HepG2 (cell line): ENCODE results near the gene COX7A1. TPM values are rescaled to one million over a fixed set of nuclear protein-coding genes. Genes with fewer than 3 reads are reported as not detected.

Source experiments
- ARNTL ChIP-seq: sonication (generic); formaldehyde crosslinking; IDR thresholded peaks from 2 replicates; pipeline ENCODE4 v1.4.0; 2020; ENCODE audit warnings: mild to moderate bottlenecking, missing genetic modification reagents
- ATAD3A ChIP-seq: sonication (generic); formaldehyde crosslinking; IDR thresholded peaks from 2 replicates; pipeline ENCODE4 v1.4.0; 2020; ENCODE audit warnings: missing genetic modification reagents
- GFI1 ChIP-seq: sonication (generic); formaldehyde crosslinking; IDR thresholded peaks from 2 replicates; pipeline ENCODE4 v1.5.0; 2020; ENCODE audit warnings: missing genetic modification reagents, mild to moderate bottlenecking, borderline replicate concordance
- GMEB1 ChIP-seq: sonication (generic); formaldehyde crosslinking; IDR thresholded peaks from 2 replicates; pipeline ENCODE4 v1.5.1; 2020; ENCODE audit warnings: missing genetic modification reagents, mild to moderate bottlenecking, borderline replicate concordance
- HNRNPL ChIP-seq: fragments of 200-400 bp; formaldehyde crosslinking; IDR thresholded peaks from 2 replicates; pipeline ENCODE4 v1.6.1; 2017; ENCODE audit warnings: mild to moderate bottlenecking, low read depth, low read length
- IRF2 ChIP-seq: IDR thresholded peaks from 2 replicates; pipeline ENCODE4 v1.6.1; 2018; ENCODE audit warnings: missing genetic modification reagents, missing compliant biosample characterization
- JDP2 ChIP-seq: sonication (generic); formaldehyde crosslinking; IDR thresholded peaks from 2 replicates; pipeline ENCODE4 v1.8.1; 2022; ENCODE audit warnings: missing genetic modification reagents, borderline replicate concordance
- KLF12 ChIP-seq: sonication (generic); formaldehyde crosslinking; IDR thresholded peaks from 2 replicates; pipeline ENCODE4 v1.4.0; 2020; ENCODE audit warnings: missing genetic modification reagents, borderline replicate concordance
- KMT2B ChIP-seq: IDR thresholded peaks from 2 replicates; pipeline ENCODE4 v1.6.1; 2016; ENCODE audit warnings: missing genetic modification reagents, missing compliant biosample characterization
- MBD4 ChIP-seq: IDR thresholded peaks from 2 replicates; pipeline ENCODE4 v1.6.1; 2012; ENCODE audit warnings: low read length, inconsistent platforms, borderline replicate concordance
- MED13 ChIP-seq: sonication (generic); formaldehyde crosslinking; IDR thresholded peaks from 2 replicates; pipeline ENCODE4 v1.5.0; 2020; ENCODE audit warnings: missing genetic modification reagents
- MXD3 ChIP-seq: IDR thresholded peaks from 2 replicates; pipeline ENCODE4 v1.6.1; 2016; ENCODE audit warnings: mild to moderate bottlenecking, missing biosample characterization, missing genetic modification reagents
- STAT5B ChIP-seq: sonication (generic); formaldehyde crosslinking; IDR thresholded peaks from 2 replicates; pipeline ENCODE4 v1.4.0; 2020; ENCODE audit warnings: missing genetic modification reagents
- ZNF230 ChIP-seq: sonication (generic); formaldehyde crosslinking; IDR thresholded peaks from 2 replicates; pipeline ENCODE4 v1.4.0; 2020; ENCODE audit warnings: mild to moderate bottlenecking, missing genetic modification reagents
- ZNF33A ChIP-seq: sonication (generic); formaldehyde crosslinking; IDR thresholded peaks from 2 replicates; pipeline ENCODE4 v1.5.1; 2020; ENCODE audit warnings: missing genetic modification reagents, mild to moderate bottlenecking, moderate library complexity, borderline replicate concordance
- ZNF441 ChIP-seq: sonication (generic); formaldehyde crosslinking; IDR thresholded peaks from 2 replicates; pipeline ENCODE4 v1.7.0; 2021; ENCODE audit warnings: missing genetic modification reagents, borderline replicate concordance
- ZNF574 ChIP-seq: sonication (generic); formaldehyde crosslinking; IDR thresholded peaks from 2 replicates; pipeline ENCODE4 v1.4.0; 2020; ENCODE audit warnings: missing genetic modification reagents
- ZNF597 ChIP-seq: sonication (generic); formaldehyde crosslinking; IDR thresholded peaks from 2 replicates; pipeline ENCODE4 v1.5.0; 2020; ENCODE audit warnings: missing genetic modification reagents
- ZNF737 ChIP-seq: sonication (generic); formaldehyde crosslinking; IDR thresholded peaks from 2 replicates; pipeline ENCODE4 v1.5.0; 2020; ENCODE audit warnings: missing genetic modification reagents, mild to moderate bottlenecking, borderline replicate concordance
- ZNF747 ChIP-seq: sonication (generic); formaldehyde crosslinking; IDR thresholded peaks from 2 replicates; pipeline ENCODE4 v1.8.1; 2023; ENCODE audit warnings: missing genetic modification reagents, mild to moderate bottlenecking, borderline replicate concordance
- ZNF891 ChIP-seq: sonication (generic); formaldehyde crosslinking; IDR thresholded peaks from 2 replicates; pipeline ENCODE4 v1.5.0; 2020; ENCODE audit warnings: mild to moderate bottlenecking, missing genetic modification reagents
- ZUFSP ChIP-seq: sonication (generic); formaldehyde crosslinking; IDR thresholded peaks from 2 replicates; pipeline ENCODE4 v1.9.0; 2021; ENCODE audit warnings: missing genetic modification reagents, mild to moderate bottlenecking, borderline replicate concordance
- polyA plus RNA-seq, 8 experiments: library from polyadenylated mRNA; depleted of rRNA in 3 of 8; stranded (reverse) in 7 of 8; unstranded in 1 of 8; fragments of >200 nt; fragmentation: Illumina TruSeq in 4 of 8; extraction: Trizol in 4 of 8; gene quantifications; 2 replicates each; pipeline versions ENCODE4 v1.2.1 to v1.2.3, GENCODE V29; 2011 to 2016; ENCODE audit warnings: low read depth in 4 of 8, missing spikeins in 1 of 8, mixed read lengths in 1 of 8; ENCODE audit not compliant: insufficient read depth in 1 of 8
- total RNA-seq, 5 experiments: library from RNA; depleted of rRNA; stranded (reverse); fragments of >200 nt; fragmentation: Illumina TruSeq; extraction: Trizol; gene quantifications; 2 replicates each; pipeline ENCODE4 v1.2.3, GENCODE V29; 2016; ENCODE audit warnings: low read depth in 1 of 5

Gene COX7A1
- total and polyA plus RNA-seq, 2 of the 13 experiments (the other 11 are each of a cell fraction or from before 2014, with no cell fraction given) = not detected

GRCh38 chr19:36114721-36115452 lies 37.4 kb downstream of the COX7A1 start, which contains the start of gene POLR2I (continued):
- TF ChIP-seq ZNF574 (CRISPR knock-in tag) (peak; percentile 88), MBD4 (no peak), ZNF597 (CRISPR knock-in tag) (no peak), JDP2 (CRISPR knock-in tag) (no peak), IRF2 (peak; percentile 83), MED13 (CRISPR knock-in tag) (peak; percentile 86), ZNF441 (CRISPR knock-in tag) (peak; percentile 71; the same call in 1 of the 2 replicates), ZNF891 (CRISPR knock-in tag) (peak; percentile 63; the same call in 1 of the 2 replicates), KMT2B (CRISPR knock-in tag) (peak; percentile 89), ATAD3A (CRISPR knock-in tag) (0 out of 2 replicates have a peak, but pooled peaks have one; percentile 28), ZNF230 (CRISPR knock-in tag) (peak; percentile 96), GMEB1 (peak; percentile 81), GFI1 (CRISPR knock-in tag) (peak; percentile 55), HNRNPL (no peak), ZNF737 (CRISPR knock-in tag) (no peak), ZNF33A (CRISPR knock-in tag) (no peak), STAT5B (CRISPR knock-in tag) (0 out of 2 replicates have a peak, but pooled peaks have one; percentile 93), KLF12 (CRISPR knock-in tag) (peak; percentile 49; the same call in 1 of the 2 replicates), ZNF747 (CRISPR knock-in tag) (peak; percentile 86; the same call in 1 of the 2 replicates), ZUFSP (CRISPR knock-in tag) (no peak), MXD3 (CRISPR knock-in tag) (peak; percentile 93; the same call in 1 of the 2 replicates), ARNTL (peak; percentile 94)
